Activated CD8-positive, alpha-beta memory T cell treated with anti-CD3 and anti-CD28 coated beads, Interleukin-2, amount 10 ng/mL, durations not matched to agents 7 days and 5 days (primary cell): ENCODE data around the gene ALPK1. TPM values are rescaled to one million over a fixed set of nuclear protein-coding genes. Genes with fewer than 3 reads are reported as not detected.

Source experiments
- total RNA-seq, 2 experiments: library from RNA; stranded (reverse); gene quantifications; one replicate each; pipeline ENCODE4 v1.2.3, GENCODE V29; 2021

The ALPK1 gene
- total RNA-seq, 2 experiments from 2014 or later: 7.3 to 17.7 TPM

Other genes with a start within 250 kb of the ALPK1 start
- 1 to 10 TPM; 1.4 to 2.3 TPM for gene FAM241A, start 151.9 kb upstream of the ALPK1 start, total RNA-seq
- gene AP1AR, start 65.6 kb upstream of the ALPK1 start, total RNA-seq: 10 to 100 TPM; 13.6 to 17.8 TPM
- gene TIFA, start 11.5 kb upstream of the ALPK1 start, total RNA-seq: 10 to 100 TPM; 29.0 to 32.5 TPM
- gene NEUROG2, start 218.8 kb downstream of the ALPK1 start, total RNA-seq: under 1 TPM in 1 of 2 experiments, not detected in 1; 0.12 TPM